HG03442 (cell line): ENCODE results near the gene NPBWR2.

Experiments
- ATAC-seq: cut with Tn5 transposase; IDR thresholded peaks from one replicate; pipeline ENCODE4 v1.9.1; 2021; ENCODE audit warnings: mild to moderate bottlenecking, moderate library complexity; ENCODE audit not compliant: unreplicated experiment

Gene NPBWR2

GRCh38 chr20:64106981-64107735 lies at the start of gene NPBWR2:
NPBWR2 (minus strand) TSS chr20:64107565; CDS start chr20:64106831, 734 bp downstream.
- no peak for ATAC-seq

GRCh38 chr20:64156136-64156885 lies 48.9 kb upstream of the NPBWR2 start:
- no peak for ATAC-seq

GRCh38 chr20:64155258-64156135 lies 48.1 kb upstream of the NPBWR2 start:
- ATAC-seq: no peak

GRCh38 chr20:64154590-64155257 lies 47.4 kb upstream of the NPBWR2 start:
- no peak for ATAC-seq

GRCh38 chr20:64153861-64154589 lies 46.7 kb upstream of the NPBWR2 start:
- no peak for ATAC-seq

- no peak for ATAC-seq
Measured at GRCh38 chr20:64153410-64153809, 46.0 kb upstream of the NPBWR2 start.

GRCh38 chr20:64152906-64153305 lies 45.5 kb upstream of the NPBWR2 start:
- no peak for ATAC-seq

- ATAC-seq: no peak
Measured at GRCh38 chr20:64151633-64152530, 44.5 kb upstream of the NPBWR2 start.

GRCh38 chr20:64150756-64151632 lies 43.6 kb upstream of the NPBWR2 start:
- ATAC-seq: no peak

- ATAC-seq: no peak
Measured at GRCh38 chr20:64149809-64150560, 42.6 kb upstream of the NPBWR2 start.

GRCh38 chr20:64149141-64149540 lies 41.8 kb upstream of the NPBWR2 start:
- no peak for ATAC-seq

GRCh38 chr20:64148581-64148980 lies 41.2 kb upstream of the NPBWR2 start:
- no peak for ATAC-seq

- ATAC-seq: no peak
Measured at GRCh38 chr20:64146936-64147477, 39.6 kb upstream of the NPBWR2 start.

GRCh38 chr20:64146301-64146935 lies 39.1 kb upstream of the NPBWR2 start:
- ATAC-seq: no peak

- no peak for ATAC-seq
Measured at GRCh38 chr20:64145458-64146300, 38.3 kb upstream of the NPBWR2 start.
